ENCODE measurements around the gene PRC1.

GRCh38 chr15:90948506-90948905, 45.8 kb downstream of the PRC1 start:
- TF ChIP-seq CTCF (IDR thresholded peaks at IDR 0.05; ENCODE audit: poor library complexity, severe bottlenecking) (no peak), TAF1 (IDR thresholded peaks at IDR 0.05; ENCODE audit: low read depth) (no peak), POLR2AphosphoS5 (IDR thresholded peaks at IDR 0.05) (no peak), EZH2 (IDR thresholded peaks at IDR 0.05; ENCODE audit: borderline replicate concordance, insufficient read depth, low read length, poor library complexity, severe bottlenecking) (no peak), SMC3 (conservative IDR thresholded peaks at IDR 0.05; ENCODE audit: poor library complexity) (no peak), RAD21 (conservative IDR thresholded peaks at IDR 0.05) (no peak), EP300 (conservative IDR thresholded peaks at IDR 0.05; ENCODE audit: poor library complexity, severe bottlenecking) (no peak)
- TF ChIP-seq, protein P1, sequence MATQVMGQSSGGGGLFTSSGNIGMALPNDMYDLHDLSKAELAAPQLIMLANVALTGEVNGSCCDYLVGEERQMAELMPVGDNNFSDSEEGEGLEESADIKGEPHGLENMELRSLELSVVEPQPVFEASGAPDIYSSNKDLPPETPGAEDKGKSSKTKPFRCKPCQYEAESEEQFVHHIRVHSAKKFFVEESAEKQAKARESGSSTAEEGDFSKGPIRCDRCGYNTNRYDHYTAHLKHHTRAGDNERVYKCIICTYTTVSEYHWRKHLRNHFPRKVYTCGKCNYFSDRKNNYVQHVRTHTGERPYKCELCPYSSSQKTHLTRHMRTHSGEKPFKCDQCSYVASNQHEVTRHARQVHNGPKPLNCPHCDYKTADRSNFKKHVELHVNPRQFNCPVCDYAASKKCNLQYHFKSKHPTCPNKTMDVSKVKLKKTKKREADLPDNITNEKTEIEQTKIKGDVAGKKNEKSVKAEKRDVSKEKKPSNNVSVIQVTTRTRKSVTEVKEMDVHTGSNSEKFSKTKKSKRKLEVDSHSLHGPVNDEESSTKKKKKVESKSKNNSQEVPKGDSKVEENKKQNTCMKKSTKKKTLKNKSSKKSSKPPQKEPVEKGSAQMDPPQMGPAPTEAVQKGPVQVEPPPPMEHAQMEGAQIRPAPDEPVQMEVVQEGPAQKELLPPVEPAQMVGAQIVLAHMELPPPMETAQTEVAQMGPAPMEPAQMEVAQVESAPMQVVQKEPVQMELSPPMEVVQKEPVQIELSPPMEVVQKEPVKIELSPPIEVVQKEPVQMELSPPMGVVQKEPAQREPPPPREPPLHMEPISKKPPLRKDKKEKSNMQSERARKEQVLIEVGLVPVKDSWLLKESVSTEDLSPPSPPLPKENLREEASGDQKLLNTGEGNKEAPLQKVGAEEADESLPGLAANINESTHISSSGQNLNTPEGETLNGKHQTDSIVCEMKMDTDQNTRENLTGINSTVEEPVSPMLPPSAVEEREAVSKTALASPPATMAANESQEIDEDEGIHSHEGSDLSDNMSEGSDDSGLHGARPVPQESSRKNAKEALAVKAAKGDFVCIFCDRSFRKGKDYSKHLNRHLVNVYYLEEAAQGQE (IDR thresholded peaks at IDR 0.05; ENCODE audit: borderline replicate concordance), result no peak

Data from neural cell (in vitro differentiated cells).